ENCODE results near the gene HSD17B3.

DNA sequence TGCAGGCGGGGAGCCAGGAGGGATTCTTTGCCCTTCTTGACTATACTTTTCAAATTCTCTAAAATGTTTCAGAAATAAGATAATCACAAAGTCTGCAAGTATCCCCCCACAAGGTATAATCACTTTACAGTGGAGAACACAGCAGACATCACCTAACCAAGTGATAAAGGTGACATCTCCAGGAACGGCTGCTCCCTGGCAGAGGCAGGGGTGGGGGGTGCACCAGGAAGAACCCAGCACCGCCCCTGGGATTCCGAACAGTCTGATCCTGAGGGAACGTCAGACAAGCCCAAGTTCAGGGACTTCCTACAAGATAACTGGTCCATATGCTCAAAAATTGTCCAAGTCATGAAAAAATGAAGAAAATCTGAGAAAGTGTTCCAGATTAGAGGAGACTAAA lies 85.4 kb downstream of the HSD17B3 start:
- no peak for TF ChIP-seq CREB1 (IDR thresholded peaks at IDR 0.05; ENCODE audit: low read depth)
- TF ChIP-seq, protein P1, sequence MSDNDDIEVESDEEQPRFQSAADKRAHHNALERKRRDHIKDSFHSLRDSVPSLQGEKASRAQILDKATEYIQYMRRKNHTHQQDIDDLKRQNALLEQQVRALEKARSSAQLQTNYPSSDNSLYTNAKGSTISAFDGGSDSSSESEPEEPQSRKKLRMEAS (IDR thresholded peaks at IDR 0.05), result no peak
- TF ChIP-seq RAD21 (IDR thresholded peaks at IDR 0.05; ENCODE audit: low read depth), result no peak
- no peak for TF ChIP-seq EP300 (IDR thresholded peaks at IDR 0.05; ENCODE audit: borderline replicate concordance)
- TF ChIP-seq EGR1 (IDR thresholded peaks at IDR 0.05), result no peak
- no peak for TF ChIP-seq REST (IDR thresholded peaks at IDR 0.05; ENCODE audit: low read depth)
- no peak for TF ChIP-seq FOXM1 (IDR thresholded peaks at IDR 0.05; ENCODE audit: borderline replicate concordance, low read depth)

All from Ishikawa (cell line).